GM21515 (cell line): ENCODE data around the gene PPP1R15A.
A peak's percentile ranks its signal among the peaks of the same experiment; 100 is the strongest.
"Not testable (repeated sequence)": the region's sequence is repeated elsewhere in the genome, so short reads cannot be mapped to it uniquely, and the experiment has no call there.

Experiments used
- ATAC-seq: cut with Tn5 transposase; IDR thresholded peaks from one replicate; pipeline ENCODE4 v1.9.1; 2021; ENCODE audit not compliant: unreplicated experiment

PPP1R15A gene

DNA sequence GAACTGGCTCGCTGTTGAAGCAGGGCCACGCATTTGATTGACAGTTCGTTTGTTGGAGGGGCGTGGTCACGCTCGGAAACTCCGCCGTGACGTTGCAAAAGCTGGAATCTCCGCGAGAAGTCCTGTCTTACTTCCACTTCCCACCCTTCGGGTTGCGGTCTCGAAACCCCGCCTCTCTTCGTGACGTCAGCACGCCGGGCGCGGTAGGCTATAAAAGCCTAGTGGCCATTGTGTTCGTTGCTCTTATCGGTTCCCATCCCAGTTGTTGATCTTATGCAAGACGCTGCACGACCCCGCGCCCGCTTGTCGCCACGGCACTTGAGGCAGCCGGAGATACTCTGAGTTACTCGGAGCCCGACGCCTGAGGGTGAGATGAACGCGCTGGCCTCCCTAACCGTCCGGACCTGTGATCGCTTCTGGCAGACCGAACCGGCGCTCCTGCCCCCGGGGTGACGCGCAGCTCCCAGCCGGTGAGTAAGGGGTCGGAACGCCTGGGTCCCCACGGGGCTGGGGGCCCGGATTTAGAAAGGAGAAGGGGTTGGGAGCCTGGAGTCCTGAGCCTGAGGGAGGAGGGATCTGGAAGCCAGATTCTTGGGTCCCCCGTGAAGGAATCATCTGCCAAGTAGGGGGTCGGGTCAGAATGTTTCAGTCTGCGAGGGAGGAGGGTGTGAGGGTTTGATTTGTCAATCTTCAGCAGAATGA is at the start of gene PPP1R15A:
Gene PPP1R15A, plus strand, starts transcription at position 240 of the 702 bp plus-strand sequence. CDS start 813 bp downstream, outside the sequence.
- ATAC-seq: peak; percentile 51

DNA sequence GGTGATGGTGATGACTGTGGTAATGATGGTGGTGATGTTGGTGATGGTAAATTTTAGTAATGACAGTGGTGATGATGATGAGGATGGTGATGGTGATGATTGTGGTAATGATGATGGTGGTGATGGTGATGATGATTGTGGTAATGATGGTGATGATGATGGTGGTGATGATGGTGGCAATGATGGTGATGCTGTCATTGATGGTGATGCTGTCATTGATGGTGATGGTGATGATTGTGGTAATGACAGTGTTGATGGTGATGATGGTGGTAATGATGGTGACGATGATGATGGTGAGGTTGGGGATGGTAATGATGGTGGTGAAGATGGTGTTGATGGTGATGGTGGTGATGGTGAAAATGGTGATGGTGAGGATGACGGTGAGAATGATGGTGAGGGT is 49.7 kb upstream of the PPP1R15A start:
- ATAC-seq: no peak

DNA sequence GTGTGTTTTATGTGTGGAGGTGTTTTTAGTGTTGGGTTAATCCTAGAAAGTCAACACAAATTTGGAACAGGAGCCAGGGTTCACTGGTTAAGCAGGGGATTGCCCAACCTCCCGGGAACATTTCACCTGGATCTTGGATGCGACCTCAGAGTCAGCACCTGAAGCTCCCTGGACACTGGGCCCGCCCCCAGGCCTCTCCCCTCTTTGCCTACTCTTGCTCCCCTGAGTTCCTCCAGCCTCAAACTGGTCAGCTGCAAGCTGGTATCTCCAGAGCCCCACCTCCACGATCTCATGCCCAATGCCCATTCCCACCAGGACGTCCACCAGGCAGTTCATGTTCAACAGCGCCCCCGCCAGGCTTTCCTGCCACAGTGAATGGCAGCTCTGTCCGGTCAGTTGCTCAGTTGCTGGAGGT is 45.6 kb upstream of the PPP1R15A start:
- no peak for ATAC-seq

DNA sequence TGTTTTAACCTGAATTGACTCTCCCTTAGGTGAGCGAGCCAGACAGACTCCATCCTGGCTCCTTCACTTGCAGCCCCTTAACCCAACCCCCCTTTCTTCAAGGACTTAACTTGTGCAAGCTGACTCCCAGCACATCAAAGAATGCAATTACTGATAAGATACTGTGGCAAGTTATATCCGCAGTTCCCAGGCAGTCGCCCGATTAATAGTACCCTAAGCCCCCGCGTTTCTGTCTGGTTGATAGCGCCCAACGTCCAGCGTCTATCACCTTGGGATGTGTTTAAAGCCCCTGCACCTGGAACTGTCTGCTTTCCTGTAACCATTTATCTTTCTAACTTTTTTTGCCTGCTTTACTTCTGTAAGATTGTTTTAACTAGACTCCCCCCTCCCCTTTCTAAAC is 42.1 kb upstream of the PPP1R15A start:
- ATAC-seq: no peak

DNA sequence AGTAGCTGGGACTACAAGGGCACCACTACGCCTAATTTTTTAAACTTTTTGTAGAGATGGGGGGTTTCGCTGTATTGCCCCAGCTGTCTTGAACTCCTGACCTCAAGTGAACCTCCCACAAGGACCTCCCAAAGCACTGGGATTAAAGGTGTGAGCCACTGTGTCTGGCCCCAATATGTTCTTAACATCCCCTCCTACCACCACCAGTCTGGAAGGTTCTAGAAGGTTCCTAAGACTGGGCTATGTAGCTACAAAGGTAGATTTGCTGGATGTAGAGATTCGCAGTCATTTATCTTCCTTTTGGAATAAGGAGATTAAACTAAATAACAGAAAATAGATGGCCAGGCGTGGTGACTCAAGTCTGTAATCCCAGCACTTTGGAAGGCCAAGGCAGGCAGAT is 41.3 kb upstream of the PPP1R15A start:
- no peak for ATAC-seq

DNA sequence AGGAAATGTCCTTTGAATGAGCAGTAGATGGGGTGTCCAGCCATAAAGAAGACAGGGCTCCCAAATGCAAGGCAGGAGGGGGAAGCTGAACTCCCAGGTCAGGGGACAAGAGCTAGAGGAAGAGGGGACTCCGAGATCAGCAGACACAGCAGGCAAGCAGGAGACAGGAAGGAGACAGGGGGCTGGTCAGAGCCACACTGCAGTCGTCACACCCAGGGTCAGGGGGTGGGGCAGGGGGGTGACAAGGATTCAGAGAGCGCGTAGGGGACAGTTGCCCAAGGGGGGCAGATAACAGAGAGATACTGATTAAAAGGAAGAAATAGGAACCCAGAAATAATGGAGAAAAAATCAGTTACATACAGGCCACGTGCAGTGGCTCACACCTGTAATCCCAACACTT is 39.2 kb upstream of the PPP1R15A start:
- ATAC-seq: no peak

DNA sequence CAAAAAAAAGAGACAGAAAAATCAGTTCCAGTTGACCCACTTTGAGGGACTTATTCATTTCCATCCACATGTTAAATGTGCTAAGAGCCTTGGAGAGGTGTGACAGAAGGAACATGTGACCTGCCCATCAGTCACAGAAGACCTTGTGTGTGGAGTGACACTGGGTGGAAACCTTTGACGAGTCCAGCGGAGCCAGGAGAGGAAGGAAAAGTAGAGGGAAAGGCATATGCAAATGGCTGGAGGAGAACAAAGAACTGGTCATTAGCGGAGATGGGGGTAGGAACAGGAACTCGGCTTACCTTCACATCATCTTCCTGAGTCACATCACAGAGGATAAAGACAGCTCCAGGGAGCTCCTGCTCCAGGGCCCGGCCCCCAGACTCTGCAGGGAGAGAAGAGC is 38.2 kb upstream of the PPP1R15A start:
- no peak for ATAC-seq

DNA sequence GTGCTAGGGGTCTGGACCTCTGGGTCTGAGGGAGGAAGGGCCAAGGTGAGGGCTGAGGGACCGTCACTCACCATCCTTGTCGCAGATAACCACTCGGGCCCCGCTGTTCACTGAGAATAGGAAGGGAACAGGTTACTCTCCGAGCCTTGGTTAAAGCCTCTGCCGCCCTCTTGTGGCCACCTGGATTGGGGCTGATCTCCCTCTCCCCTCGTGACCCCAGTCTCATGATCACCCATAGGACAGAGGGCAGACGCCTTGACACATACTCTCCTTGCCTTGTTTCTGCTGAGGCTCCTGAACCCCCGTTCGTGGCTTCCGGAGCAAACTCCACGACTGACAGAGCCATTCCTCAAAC is 36.5 kb upstream of the PPP1R15A start:
- ATAC-seq: peak; percentile 77

DNA sequence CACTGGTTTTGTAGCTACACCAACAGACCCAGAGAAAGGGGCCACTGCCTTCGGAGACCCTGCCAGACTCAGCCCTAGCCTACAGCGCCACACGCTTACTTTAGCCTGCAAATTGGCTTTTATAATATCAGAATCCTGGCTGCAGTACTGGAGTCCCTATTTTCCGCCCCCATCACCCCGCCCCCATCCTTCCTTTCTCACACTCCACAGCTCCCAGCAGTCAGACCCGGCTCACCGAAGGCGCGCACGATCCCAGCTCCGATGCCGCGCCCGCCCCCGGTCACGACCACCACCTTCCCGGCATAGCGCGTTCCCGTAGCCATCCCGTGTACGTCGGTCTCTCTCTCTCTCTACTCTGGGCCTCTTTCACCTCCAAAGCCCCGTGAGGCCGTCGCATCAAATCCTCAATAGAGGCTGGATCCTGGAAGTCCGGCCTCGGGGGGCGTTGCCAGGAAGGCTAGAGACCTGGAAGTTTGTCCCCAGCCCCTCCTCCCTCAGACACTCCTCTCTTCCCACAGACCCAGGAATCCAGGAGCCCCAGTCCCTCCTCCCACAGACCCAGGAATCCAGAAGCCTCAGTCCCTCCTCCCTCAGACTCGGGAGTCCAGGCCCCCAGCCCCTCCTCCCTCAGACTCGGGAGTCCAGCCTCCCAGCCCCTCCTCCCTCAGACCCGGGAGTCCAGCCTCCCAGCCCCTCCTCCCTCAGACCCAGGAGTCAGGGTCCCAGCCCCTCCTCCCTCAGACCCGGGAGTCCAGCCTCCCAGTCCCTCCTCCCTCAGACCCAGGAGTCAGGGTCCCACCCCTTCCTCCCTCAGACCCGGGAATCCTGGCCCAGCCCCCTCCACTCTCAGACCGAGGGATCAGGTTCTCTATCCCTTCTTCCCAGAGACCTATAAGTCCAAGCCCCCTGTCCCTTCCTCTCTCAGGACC is 35.9 kb upstream of the PPP1R15A start, which contains the start of gene HSD17B14:
Gene HSD17B14, minus strand, starts transcription at position 403 of the 929 bp plus-strand sequence. Its CDS starts 80 bp downstream, at position 323.
- no peak for ATAC-seq

DNA sequence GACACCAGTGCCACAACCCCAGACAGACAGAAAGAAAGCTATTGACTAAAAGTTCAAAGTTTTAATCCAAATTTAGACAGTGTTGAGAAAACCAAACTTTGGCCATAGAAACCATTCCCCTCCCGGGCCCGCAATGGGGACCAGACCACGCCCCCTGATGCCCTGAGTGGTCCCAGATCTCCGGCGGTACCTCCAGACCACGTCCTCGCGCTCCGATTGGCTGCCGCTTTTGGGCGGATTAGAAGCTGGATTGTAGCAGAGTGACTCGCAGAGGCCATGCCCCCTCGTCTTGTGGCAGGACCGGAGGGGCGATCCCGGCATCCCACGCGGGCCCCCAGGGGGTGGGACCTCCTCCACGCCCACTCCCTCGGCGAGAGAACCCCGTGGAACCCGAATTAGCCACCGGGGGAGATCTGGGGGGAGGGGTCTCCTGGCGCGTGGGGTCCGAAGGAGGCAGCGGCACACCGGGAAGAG is 35.1 kb upstream of the PPP1R15A start:
- ATAC-seq: peak; percentile 66

DNA sequence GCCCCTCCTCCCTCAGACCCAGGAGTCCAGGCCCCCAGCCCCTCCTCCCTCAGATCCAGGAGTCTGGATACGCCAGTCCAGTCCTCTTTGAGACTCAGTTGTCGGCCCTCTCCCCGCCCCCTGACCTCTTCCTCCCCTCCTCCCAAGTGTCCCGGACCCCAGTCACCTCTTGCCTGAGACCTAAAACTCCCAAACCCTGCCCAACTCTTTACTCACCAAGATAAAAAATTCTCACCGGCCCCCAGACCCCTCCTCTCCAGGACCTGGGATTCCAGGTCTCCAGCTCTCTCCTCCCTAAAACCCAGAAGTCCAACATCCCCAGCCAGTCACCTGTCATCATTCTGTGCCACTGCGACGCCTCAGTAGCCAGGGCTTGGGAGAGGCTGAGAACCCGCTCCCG is 34.5 kb upstream of the PPP1R15A start:
- no peak for ATAC-seq

DNA sequence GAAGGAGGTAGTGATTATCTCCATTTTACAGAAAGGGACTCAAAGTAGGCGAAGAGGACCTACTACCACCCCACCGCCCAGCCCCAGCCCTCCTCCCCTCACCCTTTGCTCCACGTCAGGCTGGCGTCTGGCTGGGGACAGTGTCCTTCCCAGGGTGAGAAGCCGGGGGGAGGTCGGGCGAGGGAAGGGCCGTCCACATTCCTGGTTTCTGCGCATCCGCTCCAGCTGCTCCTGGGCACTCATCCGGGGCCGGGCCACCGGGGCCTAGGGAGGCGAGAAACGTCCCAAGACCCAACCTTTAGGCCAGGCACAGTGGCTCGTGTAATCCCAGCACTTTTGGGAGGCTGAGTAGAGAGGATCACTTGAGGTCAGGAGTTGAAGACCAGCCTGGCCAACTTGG is 31.2 kb upstream of the PPP1R15A start:
- ATAC-seq: no peak

DNA sequence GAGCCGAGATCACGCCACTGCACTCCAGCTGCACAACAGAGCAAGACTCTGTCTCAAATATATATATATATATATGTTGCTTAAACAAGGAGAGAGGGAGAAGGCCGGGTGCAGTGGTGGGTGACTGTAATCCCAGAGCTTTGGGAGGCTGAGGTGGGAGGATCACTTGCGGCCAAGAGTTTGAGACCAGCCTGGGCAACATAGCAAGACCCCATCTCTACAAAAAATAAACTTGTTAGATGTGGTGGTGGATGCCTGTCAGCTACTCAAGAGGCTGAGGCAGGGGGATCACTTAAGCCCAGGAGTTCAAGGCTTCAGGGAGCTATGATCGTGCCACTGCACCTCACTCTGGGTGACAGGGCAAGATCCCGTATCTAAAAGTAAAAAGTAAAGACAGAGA is 30.6 kb upstream of the PPP1R15A start:
- no peak for ATAC-seq

DNA sequence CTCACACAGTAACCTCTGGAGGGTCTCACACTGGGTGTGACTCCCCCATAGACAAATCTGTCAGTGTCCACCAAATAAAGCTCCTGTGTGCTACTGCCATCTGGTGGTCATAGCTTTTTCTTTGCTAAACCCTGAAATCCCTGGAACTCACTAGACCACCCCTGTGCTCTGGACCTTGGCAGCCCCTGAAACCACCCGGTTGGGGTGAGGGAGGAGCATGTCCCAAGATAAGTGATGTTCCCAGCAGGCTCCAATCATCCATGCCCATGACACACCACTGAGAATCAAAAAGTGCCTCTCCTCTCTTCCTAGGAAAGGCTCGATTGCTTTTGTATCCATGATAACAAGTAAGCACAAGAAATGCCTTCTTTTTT is 29.4 kb upstream of the PPP1R15A start:
- no peak for ATAC-seq

DNA sequence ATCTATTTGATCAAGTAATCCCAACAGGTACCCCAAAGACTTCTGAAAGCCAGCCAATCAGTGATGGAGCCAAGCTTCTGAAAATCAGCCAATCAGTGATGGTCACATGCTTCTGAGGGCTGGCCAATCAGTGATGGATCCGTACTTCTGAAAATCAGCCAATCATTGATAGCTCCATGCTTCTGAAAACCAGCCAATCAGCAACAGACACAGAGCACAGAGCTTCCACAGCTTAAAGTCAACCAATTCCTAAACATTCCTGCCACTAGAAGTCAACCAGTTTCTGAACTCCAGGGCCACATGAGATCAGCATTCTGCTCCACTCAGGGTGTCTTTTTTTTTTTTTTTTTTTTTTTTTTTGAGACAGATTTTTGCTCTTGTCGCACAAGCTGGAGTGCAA is 27.7 kb upstream of the PPP1R15A start:
- no peak for ATAC-seq

DNA sequence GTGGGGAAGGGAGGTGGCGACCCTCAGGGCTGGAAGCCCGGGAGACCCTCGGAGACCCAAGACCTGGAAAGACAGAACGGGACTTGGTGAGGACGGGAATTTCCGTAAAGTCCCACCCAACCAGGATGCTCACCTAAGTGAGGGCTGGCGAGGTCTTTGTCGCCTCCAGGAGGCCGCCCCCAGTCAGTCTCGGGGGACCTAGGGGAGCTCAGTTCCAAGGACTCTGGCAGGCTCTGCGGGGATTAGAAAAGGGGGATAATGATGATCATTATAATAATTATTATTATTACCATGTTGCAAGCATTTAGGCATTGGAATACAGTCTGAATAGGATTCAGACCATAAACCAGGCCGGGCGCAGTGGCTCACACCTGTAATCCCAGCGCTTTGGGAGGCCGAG is 26.8 kb upstream of the PPP1R15A start:
- no peak for ATAC-seq

DNA sequence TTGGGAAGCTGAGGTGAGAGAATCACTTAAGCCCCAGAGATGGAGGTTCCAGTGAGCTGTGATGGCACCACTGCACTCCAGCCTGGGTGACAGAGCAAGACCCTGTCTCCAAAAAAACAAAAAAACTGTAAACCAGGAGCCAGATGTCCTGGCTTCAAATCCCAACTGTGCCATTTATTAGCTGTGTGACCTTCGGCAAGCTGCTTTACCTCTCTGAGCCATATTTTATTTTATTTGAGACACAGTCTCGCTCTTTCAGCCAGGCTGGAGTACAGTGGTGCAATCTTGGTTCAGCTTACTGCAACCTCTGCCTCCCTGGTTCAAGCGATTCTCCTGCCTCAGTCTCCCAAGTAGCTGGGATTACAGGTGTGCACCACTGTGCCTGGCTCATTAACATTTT is 25.6 kb upstream of the PPP1R15A start:
- not testable (repeated sequence) for ATAC-seq

DNA sequence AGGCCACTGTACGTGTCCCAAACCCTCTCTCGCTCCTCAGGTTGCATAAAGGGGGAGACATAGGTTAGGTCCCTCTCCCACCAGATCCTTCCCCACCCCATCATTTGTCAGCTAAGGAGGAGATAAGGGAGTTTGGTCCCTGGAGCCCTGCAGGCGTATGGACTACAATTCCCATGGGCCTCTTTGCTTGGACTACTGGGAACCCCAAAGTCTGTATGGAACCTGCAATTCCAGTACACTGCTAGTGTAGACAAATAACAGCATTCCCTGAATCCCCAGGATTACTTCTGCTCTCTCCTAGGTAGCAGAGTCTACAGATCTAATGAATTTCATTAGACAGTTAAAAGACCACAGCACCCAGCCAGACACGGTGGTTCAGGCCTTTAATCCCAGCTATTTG is 19.9 kb upstream of the PPP1R15A start:
- no peak for ATAC-seq

DNA sequence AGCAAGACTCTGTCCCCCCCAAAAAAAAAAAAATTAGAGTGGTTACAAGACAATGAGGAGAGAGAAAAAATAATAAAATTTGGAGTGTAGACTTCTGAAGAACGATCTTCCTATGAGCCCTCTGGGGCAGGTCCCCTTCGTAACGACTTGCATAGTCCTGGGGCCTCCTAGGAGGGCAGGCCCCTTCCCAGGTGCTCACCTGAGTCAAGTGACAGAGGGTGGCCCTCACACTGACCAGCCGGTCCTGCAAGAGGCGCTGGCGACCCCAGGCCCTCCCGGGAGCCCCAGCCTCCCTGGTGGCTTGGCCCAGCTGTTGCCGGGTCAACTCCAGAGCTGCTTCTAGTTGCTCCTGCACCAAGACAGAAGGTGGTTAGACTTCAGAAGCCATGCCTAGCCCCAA is 18.7 kb upstream of the PPP1R15A start:
- no peak for ATAC-seq

DNA sequence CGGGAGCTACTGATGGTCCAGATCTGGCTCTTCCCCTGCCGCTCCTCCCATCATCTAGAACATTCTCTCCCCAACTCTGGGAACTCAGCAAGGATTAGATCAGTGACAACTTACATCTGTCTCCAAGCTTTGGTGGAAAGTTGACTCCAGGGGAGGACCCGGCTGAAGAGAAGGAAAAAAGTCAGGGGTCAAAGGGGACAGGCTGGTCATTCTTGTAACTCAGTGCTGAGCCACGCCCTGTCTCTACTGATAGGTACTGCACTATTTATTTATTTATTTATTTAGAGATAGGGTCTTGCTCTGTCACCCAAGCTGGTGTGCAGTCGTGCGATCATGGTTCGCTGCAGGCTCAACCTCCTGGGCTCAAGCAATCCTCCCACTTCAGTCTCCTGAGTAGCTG is 18.1 kb upstream of the PPP1R15A start:
- no peak for ATAC-seq

DNA sequence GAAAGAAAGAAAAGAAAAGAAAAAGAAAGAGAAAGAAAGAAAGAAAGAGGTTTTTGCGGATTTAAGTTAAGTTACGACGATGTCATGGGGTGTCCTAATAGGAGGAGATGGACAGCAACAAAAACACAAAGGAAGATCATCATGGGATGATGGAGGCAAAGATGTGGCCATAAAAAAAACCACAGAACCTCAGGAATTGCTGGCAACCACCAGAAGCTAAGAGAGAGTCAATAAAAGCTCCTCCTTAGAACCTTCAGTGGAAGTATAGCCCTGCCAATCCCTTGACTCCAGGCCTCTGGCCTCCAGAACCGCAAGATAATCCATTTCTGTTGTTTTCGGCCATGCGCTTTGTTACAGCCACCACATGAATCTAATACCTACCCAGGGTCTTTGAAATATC is 15.3 kb upstream of the PPP1R15A start:
- ATAC-seq: no peak
